Hepatocyte (in vitro differentiated cells): ENCODE data around the gene RAP1GAP. TPM values are rescaled to one million over a fixed set of nuclear protein-coding genes. Genes with fewer than 3 reads are reported as not detected.

Source experiments
- DNase-seq: peaks from one replicate; pipeline ENCODE4 v3.0.0-alpha.2; 2016; ENCODE audit warnings: low spot score
- H2AFZ ChIP-seq: fragments of 200-600 bp; sonication (generic); 2 replicates; pipeline ENCODE4 v1.6.0; 2016; ENCODE audit warnings: antibody characterized with exemption, mild to moderate bottlenecking
- H3K27ac ChIP-seq: fragments of 200-600 bp; sonication (generic); 2 replicates; pipeline ENCODE4 v1.5.1; 2016; ENCODE audit warnings: mild to moderate bottlenecking
- H3K27me3 ChIP-seq: fragments of 200-600 bp; sonication (generic); 2 replicates; pipeline ENCODE4 v1.6.1; 2016
- H3K36me3 ChIP-seq: fragments of 200-600 bp; sonication (generic); replicated peaks from 2 replicates; pipeline ENCODE4 v1.5.1; 2016; ENCODE audit warnings: low read depth; ENCODE audit not compliant: insufficient read depth
- H3K4me1 ChIP-seq: fragments of 200-600 bp; sonication (generic); 2 replicates; pipeline ENCODE4 v1.5.1; 2016; ENCODE audit warnings: mild to moderate bottlenecking, moderate library complexity; ENCODE audit not compliant: insufficient read depth
- H3K4me2 ChIP-seq: fragments of 200-600 bp; sonication (generic); 2 replicates; pipeline ENCODE4 v1.6.0; 2016
- H3K4me3 ChIP-seq: fragments of 200-600 bp; sonication (generic); 2 replicates; pipeline ENCODE4 v1.5.1; 2016; ENCODE audit warnings: mild to moderate bottlenecking
- H3K79me2 ChIP-seq: fragments of 200-600 bp; sonication (generic); 2 replicates; pipeline ENCODE4 v1.6.0; 2017; ENCODE audit warnings: mild to moderate bottlenecking
- H3K9me2 ChIP-seq: fragments of 200-600 bp; sonication (generic); replicated peaks from 2 replicates; pipeline ENCODE4 v1.6.0; 2017; ENCODE audit warnings: mild to moderate bottlenecking; ENCODE audit not compliant: insufficient read depth
- H3K9me3 ChIP-seq: fragments of 200-600 bp; sonication (generic); 2 replicates; pipeline ENCODE4 v1.5.1; 2016; ENCODE audit warnings: low read depth, mild to moderate bottlenecking
- H4K20me1 ChIP-seq: fragments of 200-600 bp; sonication (generic); 2 replicates; pipeline ENCODE4 v1.6.0; 2016; ENCODE audit warnings: mild to moderate bottlenecking; ENCODE audit not compliant: insufficient read depth, poor library complexity, severe bottlenecking
- CTCF ChIP-seq: fragments of 200-600 bp; sonication (generic); IDR thresholded peaks from 2 replicates; pipeline ENCODE4 v1.5.1; 2016; ENCODE audit warnings: antibody characterized with exemption, mild to moderate bottlenecking; ENCODE audit not compliant: poor library complexity
- EZH2 ChIP-seq: fragments of 200-600 bp; sonication (generic); IDR thresholded peaks from 2 replicates; pipeline ENCODE4 v1.6.1; 2016; ENCODE audit warnings: antibody characterized with exemption, mild to moderate bottlenecking, borderline replicate concordance
- EZH2phosphoT487 ChIP-seq: fragments of 200-600 bp; sonication (generic); IDR thresholded peaks from one replicate; pipeline ENCODE4 v1.6.1; 2018; ENCODE audit warnings: antibody characterized with exemption, mild to moderate bottlenecking, low read depth, moderate library complexity; ENCODE audit not compliant: unreplicated experiment, severe bottlenecking
- WGBS: methylation state at CpG from one replicate; pipeline ENCODE4 v1.1.6; 2016; ENCODE audit warnings: low lambda C conversion rate; ENCODE audit errors: missing lambda C conversion rate; 5-methylcytosine and 5-hydroxymethylcytosine counted together
- polyA plus RNA-seq: library from polyadenylated mRNA; unstranded; fragments of >200 nt; fragmentation: Nextera tagmentation; extraction: Ambion mirVana; gene quantifications from 2 replicates; pipeline ENCODE4 v1.2.1, GENCODE V29; 2016
- total RNA-seq: library from RNA; depleted of rRNA; stranded (reverse); fragments of >200 nt; gene quantifications from 2 replicates; pipeline ENCODE4 v1.2.3, GENCODE V29; 2014

Gene RAP1GAP
- total and polyA plus RNA-seq, 2 experiments from 2014 or later, result 12.3 to 18.0 TPM

DNA sequence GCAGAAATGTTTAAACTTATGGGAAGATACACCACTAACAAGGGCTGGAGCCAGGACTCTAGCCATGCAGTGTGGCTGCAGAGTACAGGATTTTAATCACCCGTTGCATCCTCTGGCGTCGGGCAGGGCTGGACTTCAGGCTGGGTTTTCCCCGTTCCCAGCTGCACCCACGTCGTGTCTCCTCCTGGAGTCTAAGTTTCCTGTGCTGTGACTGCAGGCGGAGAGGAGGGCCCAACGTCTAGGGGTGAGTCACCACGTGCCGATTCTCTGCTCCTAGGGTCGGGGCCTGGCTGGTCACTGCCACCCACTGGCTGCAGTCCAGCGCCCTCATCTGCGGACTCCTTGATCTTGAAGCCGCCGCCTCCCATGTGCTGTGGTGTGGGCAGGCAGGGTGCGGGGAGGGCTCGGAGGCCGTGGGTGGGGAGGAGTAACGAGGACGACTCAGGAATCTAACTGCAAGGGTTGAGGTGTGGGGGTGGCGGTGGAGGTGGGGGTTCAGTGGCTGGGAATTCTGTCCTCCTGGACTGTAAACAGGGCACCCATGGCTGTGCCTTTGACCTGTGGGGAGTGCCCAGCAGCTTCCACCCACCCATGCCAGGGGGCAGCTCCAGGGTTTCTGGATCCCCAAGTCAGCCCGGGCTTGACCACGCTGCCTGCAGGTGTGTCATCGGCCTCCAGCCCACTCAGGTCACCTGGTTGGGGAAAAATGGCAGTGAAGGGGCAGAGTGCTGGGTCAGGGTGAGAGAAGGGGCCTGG lies 82.1 kb downstream of the RAP1GAP start:
- H3K36me3 ChIP-seq, result no peaks in the 10 kb centered on the region
- no peak overlapping the region for H3K4me3 ChIP-seq
- no peaks in the 10 kb centered on the region for H3K27me3 ChIP-seq
- H3K79me2 ChIP-seq, result no peaks in the 10 kb centered on the region
- peak; percentile 88 for DNase-seq
- no peak overlapping the region for H2AFZ ChIP-seq
- no peaks in the 10 kb centered on the region for H3K9me2 ChIP-seq
- 28% methylated on average over 19 of the region's 24 CpGs for WGBS
- H4K20me1 ChIP-seq, result no peaks in the 10 kb centered on the region
- H3K9me3 ChIP-seq, result no peaks in the 10 kb centered on the region
- H3K27ac ChIP-seq, result peak overlapping the region; percentile 35
- peaks cover 29% of the 10 kb centered on the region for H3K4me1 ChIP-seq
- no peak for TF ChIP-seq CTCF
- TF ChIP-seq EZH2, result no peak
- TF ChIP-seq EZH2phosphoT487, result no peak
- H3K4me2 ChIP-seq, result peak overlapping the region; percentile 40

DNA sequence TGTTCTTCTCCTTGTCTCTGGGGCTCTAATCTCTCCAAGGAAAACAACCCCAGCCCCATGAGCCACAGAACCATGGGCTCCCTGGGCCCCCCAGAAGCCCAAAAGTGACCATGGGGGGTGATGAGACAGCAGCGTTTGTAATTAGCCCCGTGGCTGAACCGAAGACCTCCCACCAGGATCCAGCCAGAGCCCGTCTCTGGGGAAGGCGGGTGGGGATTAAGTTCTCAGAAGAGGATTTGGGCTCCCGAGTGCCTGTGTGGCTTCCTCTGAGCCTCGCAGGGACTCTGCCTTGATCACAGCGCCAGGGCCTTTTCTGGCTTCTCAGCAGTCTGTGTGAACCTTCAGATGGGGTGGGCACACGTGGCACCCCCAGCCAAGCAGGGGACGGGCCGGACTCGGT lies 82.9 kb downstream of the RAP1GAP start:
- Histone ChIP-seq H3K27me3 (no peaks in the 10 kb centered on the region), H2AFZ (no peak overlapping the region), H3K4me3 (no peak overlapping the region), H3K27ac (peak overlapping the region; percentile 35), H3K9me3 (no peaks in the 10 kb centered on the region), H3K36me3 (no peaks in the 10 kb centered on the region), H3K4me2 (peak overlapping the region; percentile 40), H3K4me1 (peaks cover 29% of the 10 kb centered on the region), H3K79me2 (no peaks in the 10 kb centered on the region), H4K20me1 (no peaks in the 10 kb centered on the region), H3K9me2 (no peaks in the 10 kb centered on the region)
- no peak for DNase-seq
- no peak for TF ChIP-seq EZH2phosphoT487
- no peak for TF ChIP-seq EZH2
- TF ChIP-seq CTCF, result no peak
- WGBS, result 26% methylated on average over 11 of the region's 12 CpGs

DNA sequence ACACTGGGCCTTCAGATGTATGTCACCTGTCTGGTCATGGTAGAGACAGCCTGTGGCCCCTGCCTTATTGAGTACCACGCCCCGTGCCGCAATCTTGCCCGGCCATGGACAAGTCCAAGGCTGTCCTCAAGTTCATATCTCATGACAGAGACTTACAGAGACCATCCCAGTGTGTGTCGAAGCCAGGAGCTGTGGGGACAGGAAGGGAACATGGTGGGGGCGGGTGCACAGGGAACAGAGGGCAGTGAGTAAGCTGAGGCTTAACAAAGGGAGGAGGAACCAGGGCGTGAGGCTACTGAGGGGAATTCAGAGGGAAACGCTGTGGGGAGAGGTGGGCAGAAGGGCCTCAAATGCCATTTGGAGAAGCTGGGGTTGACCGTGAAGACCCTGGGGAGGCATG lies 84.1 kb downstream of the RAP1GAP start:
- Histone ChIP-seq H4K20me1 (no peaks in the 10 kb centered on the region), H3K79me2 (no peaks in the 10 kb centered on the region), H3K27ac (no peak overlapping the region), H3K4me1 (peaks cover 19% of the 10 kb centered on the region), H2AFZ (no peak overlapping the region), H3K27me3 (no peaks in the 10 kb centered on the region), H3K4me3 (no peak overlapping the region), H3K9me3 (no peaks in the 10 kb centered on the region), H3K4me2 (no peak overlapping the region), H3K9me2 (no peaks in the 10 kb centered on the region), H3K36me3 (no peaks in the 10 kb centered on the region)
- no peak for DNase-seq
- TF ChIP-seq EZH2, result no peak
- no peak for TF ChIP-seq CTCF
- TF ChIP-seq EZH2phosphoT487, result no peak
- WGBS, result 77% methylated on average over 9 of the region's 9 CpGs
